Measurements from ENCODE around the gene FAM53B.

FAM53B gene

DNA sequence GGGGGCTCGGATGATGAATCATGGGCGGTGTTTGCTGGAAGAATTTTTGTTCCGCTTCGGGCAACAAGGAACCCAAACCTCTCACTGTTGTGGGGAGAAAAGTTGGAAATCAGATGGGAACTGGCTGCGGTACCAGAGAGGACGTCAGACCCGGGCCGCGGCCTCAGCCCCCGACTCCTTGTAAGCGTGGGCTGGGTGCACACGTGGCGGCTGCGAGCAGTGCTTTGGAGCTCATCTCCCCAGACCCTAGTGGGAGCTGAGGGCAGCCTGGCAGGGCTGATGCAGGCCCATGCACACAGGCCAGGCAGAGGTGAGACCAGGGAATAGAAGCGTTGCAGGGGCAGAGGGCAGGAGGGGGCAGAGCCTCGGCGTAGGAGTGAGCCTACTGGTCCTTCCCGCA lies 136.5 kb downstream of the FAM53B start:
- no peak for FAIRE-seq

- FAIRE-seq: no peak
Measured at GRCh38 chr10:124606822-124607221, 137.4 kb downstream of the FAM53B start.

GRCh38 chr10:124605856-124606812 lies 138.0 kb downstream of the FAM53B start:
- no peak for FAIRE-seq

- no peak for FAIRE-seq
Measured at GRCh38 chr10:124605481-124605855, 138.7 kb downstream of the FAM53B start.

- no peak for FAIRE-seq
Measured at GRCh38 chr10:124605001-124605370, 139.2 kb downstream of the FAM53B start.

DNA sequence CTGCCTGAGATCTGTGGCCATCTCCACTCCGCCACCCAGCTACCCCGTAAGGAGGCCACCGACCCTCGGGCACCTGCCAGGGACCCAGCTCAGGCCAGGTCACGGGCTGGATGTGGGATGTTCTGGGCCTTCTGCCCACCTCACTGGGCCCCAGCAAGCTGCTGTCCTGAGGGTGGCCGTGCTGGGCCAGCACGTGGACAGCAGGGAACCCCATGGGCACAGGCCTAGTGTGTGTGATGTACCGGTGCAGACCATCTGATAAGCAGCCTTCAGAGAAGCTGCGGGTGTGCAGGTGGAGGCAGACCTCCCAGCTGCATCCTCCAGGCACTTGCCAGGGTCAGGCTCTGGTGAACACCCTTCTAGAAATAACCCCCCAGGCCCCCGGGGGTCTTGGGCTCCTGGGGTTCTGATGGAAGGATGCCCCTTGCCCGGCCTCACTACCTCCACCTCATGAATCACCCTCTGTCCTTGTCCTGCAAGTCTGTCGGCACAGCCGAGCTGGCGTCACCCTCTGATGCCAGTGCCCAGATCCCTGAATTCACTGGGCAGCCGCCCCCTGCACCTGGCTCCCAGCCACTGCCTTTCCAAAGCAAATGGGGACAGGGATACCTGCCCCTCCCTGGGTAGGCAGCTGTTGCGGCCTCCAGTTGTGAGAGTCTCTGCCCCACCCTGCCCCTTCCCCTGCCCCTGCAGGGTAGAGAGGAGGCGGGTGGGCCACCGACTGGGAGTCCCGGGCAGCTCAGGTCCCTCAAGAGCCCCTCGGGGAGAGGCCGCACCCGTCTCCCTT lies 139.8 kb downstream of the FAM53B start:
- no peak for FAIRE-seq

- FAIRE-seq: no peak
Measured at GRCh38 chr10:124603376-124604213, 140.6 kb downstream of the FAM53B start.

DNA sequence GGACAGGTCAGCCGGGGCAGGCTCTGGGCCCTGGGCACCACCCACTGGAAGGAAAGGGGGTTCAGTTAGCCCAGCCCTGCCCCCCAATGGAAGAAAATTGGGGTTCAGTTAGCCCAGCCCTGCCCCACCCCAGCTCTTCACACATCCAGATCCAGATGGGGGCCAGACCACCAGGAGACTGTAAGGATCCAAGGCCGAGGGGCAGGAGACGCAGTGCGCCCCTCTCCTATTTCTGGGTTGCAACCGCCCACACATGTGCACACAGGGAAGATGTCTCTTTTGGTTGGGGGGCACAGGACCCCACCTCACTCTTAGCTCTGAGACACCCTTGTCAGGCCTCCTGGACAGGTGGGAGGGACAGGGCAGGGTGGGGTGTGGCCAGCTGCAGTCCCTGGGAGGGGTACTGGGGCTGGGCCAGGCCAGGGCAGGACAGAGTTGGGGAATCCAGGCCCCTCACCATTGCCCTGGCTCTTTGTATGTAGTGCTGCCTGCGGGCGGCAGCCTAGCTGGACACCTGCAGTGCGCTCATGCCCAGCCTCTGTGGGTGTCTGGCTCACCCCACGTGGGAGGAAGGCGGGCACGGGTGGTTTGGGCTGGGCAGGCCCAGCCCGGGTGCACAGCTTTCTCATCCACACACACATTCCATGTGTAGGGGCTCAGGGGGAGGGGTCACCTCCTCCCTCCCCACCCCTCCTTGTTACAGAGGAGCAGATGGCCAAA lies 141.4 kb downstream of the FAM53B start:
- FAIRE-seq: no peak

DNA sequence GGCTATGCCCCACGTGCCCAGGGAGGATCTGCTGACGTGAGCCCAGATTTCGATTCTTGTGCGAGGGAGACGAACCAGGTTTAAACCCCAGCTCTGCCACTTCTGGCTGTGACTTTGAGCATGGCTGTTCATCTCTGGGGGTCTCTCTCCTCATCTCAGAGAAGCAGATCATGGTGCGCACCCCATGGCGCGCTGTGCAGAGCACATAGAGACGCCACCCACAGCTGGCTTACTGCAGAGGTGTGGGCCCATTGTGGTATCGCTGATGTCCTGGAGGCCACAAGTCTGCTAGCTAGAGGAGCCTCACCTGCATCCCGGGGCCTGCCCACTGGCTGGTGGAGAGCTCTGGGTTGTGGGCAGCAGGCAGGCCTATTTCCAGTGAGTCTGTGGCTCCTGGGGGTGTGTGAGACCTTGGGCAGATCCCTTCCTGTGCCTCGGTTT lies 142.0 kb downstream of the FAM53B start:
- FAIRE-seq: no peak

DNA sequence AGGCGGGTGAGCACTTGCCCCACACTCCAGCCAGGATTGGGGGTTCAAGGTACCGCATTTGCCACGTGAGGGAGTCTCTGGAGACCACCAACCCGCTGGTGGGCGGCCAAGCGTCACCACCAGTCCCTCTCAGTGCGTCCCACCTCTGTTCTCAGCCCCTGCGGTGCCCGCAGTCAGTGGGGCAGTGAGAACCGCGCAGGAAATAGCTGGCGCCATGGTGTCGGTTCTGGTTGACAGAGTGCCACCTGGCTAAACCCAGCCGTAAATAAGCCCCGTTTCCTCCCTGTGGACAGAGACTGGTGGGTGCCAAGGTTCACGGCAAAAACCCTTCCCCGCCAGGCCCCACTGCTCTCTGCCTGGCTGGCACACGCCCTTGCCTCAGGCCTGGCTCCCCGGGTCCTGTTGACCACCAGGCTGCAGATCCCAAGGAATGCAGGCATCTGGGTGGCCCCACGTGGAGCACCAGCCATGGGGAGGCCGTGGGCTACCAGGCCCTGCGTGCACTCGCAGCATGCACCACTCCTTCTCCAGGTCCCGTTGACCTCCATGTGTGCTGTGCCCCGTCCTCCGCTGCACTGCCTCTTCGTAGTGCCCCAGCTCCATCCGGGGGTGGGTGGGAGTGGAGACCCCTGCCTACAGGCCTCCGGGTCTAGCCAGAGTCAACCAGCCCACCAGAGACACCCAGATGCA lies 142.6 kb downstream of the FAM53B start:
- no peak for FAIRE-seq

- FAIRE-seq: no peak
Measured at GRCh38 chr10:124601016-124601415, 143.2 kb downstream of the FAM53B start.

GRCh38 chr10:124600051-124600880 lies 143.9 kb downstream of the FAM53B start:
- FAIRE-seq: no peak

GRCh38 chr10:124599588-124600050 lies 144.6 kb downstream of the FAM53B start:
- no peak for FAIRE-seq

DNA sequence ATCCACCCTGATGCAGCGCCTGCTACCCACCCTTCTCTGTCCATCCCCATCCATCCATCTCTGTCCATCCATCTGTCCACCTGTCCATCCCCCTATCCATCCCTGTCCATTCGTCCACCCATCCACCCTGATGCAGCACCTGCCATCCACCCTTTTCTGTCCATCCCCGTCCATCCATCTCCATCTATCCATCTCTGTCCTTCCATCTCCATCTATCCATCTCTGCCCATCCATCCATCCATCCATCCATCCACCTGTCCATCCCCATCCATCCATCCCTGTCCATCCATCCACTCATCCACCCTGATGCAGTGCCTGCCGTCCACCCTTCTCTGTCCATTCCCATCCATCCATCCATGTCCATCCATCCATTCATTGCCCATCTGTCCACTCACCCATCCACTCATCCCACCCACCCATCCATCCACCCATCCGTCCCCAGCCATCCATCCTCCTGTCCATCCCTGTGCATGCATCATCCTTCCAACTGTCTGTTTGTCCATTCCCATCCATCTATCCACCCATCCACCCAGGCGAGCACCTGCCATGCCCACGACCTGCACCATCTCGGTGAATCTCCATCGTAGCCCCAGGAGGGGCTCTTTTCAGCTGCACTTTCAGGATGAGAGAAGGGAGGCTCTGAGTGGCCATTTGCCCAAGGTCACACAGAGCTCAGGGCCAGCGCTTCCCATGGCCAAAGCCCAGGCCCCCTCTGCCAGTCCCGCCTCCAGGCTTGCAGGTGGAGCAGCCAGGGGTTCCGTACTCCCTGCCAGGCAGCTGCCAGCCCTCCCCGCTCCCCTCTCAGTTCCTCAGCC lies 145.2 kb downstream of the FAM53B start:
- no peak for FAIRE-seq

DNA sequence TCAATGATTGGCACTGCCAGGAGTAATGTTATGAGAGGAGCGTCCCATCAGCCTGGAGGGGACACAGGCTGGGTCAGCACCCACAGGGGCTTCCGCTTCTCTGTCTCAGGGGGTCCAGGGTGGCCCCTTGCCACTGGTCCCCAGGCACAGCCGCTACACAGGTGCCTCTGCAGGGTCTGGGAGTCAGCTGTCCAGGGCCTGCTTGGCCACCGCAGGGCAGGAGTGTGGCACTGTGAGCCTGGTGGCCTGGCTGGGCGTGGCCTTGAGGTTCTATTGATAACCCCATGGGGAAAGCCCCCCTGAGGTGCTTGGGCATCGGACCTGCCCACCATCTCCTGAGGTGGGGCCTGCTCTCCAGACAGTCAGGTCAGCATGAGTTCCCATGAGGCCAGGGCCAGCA lies 146.0 kb downstream of the FAM53B start:
- FAIRE-seq: no peak

DNA sequence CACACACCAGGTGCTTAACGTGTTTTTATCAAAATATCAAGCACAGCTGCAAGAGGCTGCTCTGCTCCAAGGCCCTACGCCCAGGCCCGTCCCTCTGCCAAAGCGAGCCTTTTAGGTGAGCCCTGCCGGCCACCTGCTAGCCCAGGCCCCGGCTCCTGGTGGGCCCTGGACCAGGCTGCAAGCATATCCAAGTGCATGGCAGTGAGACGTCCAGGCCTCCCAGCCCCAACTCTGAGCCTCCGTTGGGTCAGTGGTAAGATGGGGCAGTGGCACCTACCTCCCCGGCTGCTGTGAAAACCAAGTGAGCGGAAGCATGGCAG lies 146.4 kb downstream of the FAM53B start:
- FAIRE-seq: no peak

DNA sequence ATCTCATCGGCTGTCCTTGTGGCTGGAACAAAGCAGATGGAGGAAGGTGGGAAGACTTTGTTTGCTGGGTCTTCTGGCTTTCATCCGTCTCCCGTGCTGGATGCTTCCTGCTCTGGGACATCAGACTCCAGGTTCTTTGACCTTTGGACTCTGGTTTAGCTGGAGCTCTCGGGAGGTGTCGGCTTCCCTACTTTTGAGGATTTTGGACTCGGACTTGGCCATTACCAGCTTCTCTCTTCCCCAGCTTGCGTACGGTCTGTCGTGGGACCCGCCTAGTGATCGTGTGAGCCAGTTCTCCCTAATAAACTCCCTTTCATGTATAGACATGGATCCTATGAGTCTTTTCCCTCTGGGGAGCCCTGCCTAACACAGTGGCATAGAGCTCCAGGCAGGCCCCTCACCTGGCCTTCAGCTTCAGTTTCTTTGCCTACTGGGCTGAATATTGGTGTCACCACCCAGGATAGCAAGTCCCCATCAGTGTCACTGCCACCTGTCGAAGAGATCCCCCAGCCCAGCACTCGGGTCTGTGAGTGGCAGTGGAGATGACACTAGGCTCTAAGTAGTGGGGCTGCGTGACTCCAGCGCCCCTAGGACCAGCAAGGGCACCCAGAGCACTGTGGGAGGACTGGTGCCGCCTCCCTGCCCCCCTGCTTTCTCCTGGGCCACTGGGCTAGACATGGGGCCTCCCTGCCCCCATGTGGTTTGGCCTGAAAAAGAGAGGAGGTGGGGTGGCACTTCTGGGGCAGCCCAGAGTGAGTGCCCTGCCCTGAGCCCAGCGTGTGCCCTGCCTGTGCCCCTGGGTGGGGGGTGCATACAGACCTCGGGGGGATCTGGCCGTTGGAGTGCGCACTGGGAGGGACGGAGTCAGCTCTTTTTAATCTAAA lies 147.0 kb downstream of the FAM53B start:
- no peak for FAIRE-seq

DNA sequence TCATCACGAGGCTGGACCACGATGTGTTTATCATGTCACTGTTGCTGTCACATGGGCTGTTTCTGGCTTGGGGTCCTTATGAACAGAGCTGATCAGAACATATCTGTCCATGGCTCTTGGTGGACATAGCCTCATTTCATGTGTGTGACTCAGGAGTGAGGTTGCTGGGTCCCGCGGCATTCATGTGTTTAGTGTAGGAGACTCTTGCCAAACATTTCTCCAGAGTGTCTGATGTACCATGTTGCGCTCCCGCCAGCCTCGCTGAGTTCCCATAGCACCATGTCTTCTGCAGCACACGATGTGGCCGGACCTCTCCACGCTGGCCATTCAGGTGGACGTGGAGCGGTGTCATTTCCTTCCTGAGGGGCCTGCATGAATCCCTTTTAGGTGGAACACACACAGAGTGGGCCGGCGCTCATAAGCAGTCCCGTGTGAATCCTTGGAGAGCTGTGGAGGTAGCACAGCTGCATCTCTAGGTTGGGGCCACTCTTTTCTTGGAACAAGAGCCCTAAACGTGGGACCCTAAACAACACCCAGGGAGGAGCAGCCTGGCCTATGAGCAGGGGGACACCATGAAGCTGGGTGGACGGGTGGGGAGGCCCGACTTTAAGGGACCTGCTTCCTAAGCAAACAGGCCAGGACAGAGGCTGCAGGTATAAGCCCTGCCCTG lies 147.9 kb downstream of the FAM53B start:
- no peak for FAIRE-seq

Measured in colon (tissue), 2 donors.